Breast epithelium (tissue), 4 donors: Measurements from ENCODE around the gene PPCDC. TPM values are rescaled to one million over a fixed set of nuclear protein-coding genes. Genes with fewer than 3 reads are reported as not detected.

Experiments used
- DNase-seq, 2 donors: peaks; one replicate each; pipeline ENCODE4 v3.0.0-alpha.2; 2019; ENCODE audit warnings: low spot score in 2 of 2
- H3K27ac ChIP-seq, 2 donors: fragments of 200-600 bp; sonication (generic) in 1 of 2; one replicate each; pipeline ENCODE4 v1.5.1; 2016 to 2019; ENCODE audit warnings: mild to moderate bottlenecking in 1 of 2
- H3K27me3 ChIP-seq, 2 donors: fragments of 200-600 bp; sonication (generic) in 1 of 2; one replicate each; pipeline versions ENCODE4 v1.5.1 to v1.6.0; 2017 to 2019; ENCODE audit warnings: control low read depth in 1 of 2, mild to moderate bottlenecking in 1 of 2
- H3K36me3 ChIP-seq: fragments of 200-600 bp; one replicate; pipeline ENCODE4 v1.5.1; 2019
- H3K4me1 ChIP-seq, 2 donors: fragments of 200-600 bp; sonication (generic); one replicate each; pipeline ENCODE4 v1.5.1; 2016 to 2019; ENCODE audit warnings: control low read depth in 1 of 2
- H3K4me3 ChIP-seq, 3 donors: fragments of 200-600 bp; sonication (generic); 1 replicate in 2 of 3; 2 replicates in 1 of 3; pipeline ENCODE4 v1.5.1; 2016 to 2019; ENCODE audit warnings: mild to moderate bottlenecking in 3 of 3, moderate library complexity in 2 of 3
- H3K9me3 ChIP-seq, 2 donors: fragments of 200-600 bp; sonication (generic) in 1 of 2; one replicate each; pipeline ENCODE4 v1.5.1; 2016 to 2019; ENCODE audit warnings: control low read depth in 1 of 2
- CTCF ChIP-seq, 3 donors: fragments of 450-650 bp; IDR thresholded peaks; one replicate each; pipeline ENCODE4 v1.5.1; 2016 to 2017; ENCODE audit warnings: antibody characterized with exemption in 3 of 3, mild to moderate bottlenecking in 3 of 3, moderate library complexity in 3 of 3
- POLR2A ChIP-seq: fragments of 450-650 bp; IDR thresholded peaks from one replicate; pipeline ENCODE4 v1.6.1; 2016; ENCODE audit warnings: antibody characterized with exemption, mild to moderate bottlenecking, moderate library complexity
- POLR2AphosphoS5 ChIP-seq, 3 donors: sonication (generic); formaldehyde crosslinking; IDR thresholded peaks; one replicate each; pipeline ENCODE4 v1.6.1; 2017; ENCODE audit warnings: antibody characterized with exemption in 3 of 3
- intact Hi-C: fragments of 100-400 bp; cut with DNase I; formaldehyde crosslinking; loops from one replicate; pipeline ENCODE4 v1.15.1; 2023; ENCODE audit warnings: low total_unique reads
- total RNA-seq, 3 donors: library from RNA; depleted of rRNA; stranded (reverse); fragments of >200 nt; gene quantifications; one replicate each; pipeline ENCODE4 v1.1.0, GENCODE V29; 2016

PPCDC gene
- total RNA-seq, 3 donors from 2014 or later, result 17.3 to 19.0 (median 18.9) TPM

- peak in 1 of 2 donors; percentile 60 for DNase-seq
- TF ChIP-seq CTCF (IDR thresholded peaks at IDR 0.05) (peak in 1 of 3 donors; percentile 42), POLR2AphosphoS5 (IDR thresholded peaks at IDR 0.05) (peak in 1 of 3 donors; percentile 62), POLR2A (no peak)
- no peaks in the 10 kb centered on the region for H3K36me3 ChIP-seq
- peak overlapping the region; percentile 86 to 92 for H3K27ac ChIP-seq
- peaks cover 13 to 31% of the 10 kb centered on the region in 2 donors for H3K4me1 ChIP-seq
- no peaks in the 10 kb centered on the region for H3K27me3 ChIP-seq
- H3K4me3 ChIP-seq, result peak overlapping the region in 1 of 3 donors; percentile 48
- intact Hi-C loops, result no loop called here
- no peaks in the 10 kb centered on the region for H3K9me3 ChIP-seq
These were observed 19.5 kb downstream of the PPCDC start for GRCh38 chr15:75042730-75043508.

GRCh38 chr15:75043509-75044257 is 20.3 kb downstream of the PPCDC start:
- Histone ChIP-seq H3K4me1 (peaks cover 13 to 31% of the 10 kb centered on the region in 2 donors), H3K36me3 (no peaks in the 10 kb centered on the region), H3K27me3 (no peaks in the 10 kb centered on the region), H3K4me3 (peak overlapping the region in 2 of 3 donors; percentile 24 to 48), H3K9me3 (no peaks in the 10 kb centered on the region), H3K27ac (peak overlapping the region; percentile 86 to 92)
- intact Hi-C loops, result no loop called here
- DNase-seq, result peak; percentile 77 to 92
- peak in 2 of 3 donors; percentile 28 to 58 for TF ChIP-seq CTCF (IDR thresholded peaks at IDR 0.05)
- no peak for TF ChIP-seq POLR2A
- peak; percentile 61 to 68 (median 66) for TF ChIP-seq POLR2AphosphoS5 (IDR thresholded peaks at IDR 0.05)

- Histone ChIP-seq H3K27ac (peak overlapping the region; percentile 86 to 92), H3K4me1 (peaks cover 13 to 31% of the 10 kb centered on the region in 2 donors), H3K27me3 (no peaks in the 10 kb centered on the region), H3K9me3 (no peaks in the 10 kb centered on the region), H3K36me3 (no peaks in the 10 kb centered on the region), H3K4me3 (peak overlapping the region in 2 of 3 donors; percentile 24 to 48)
- no peak for DNase-seq
- no peak for TF ChIP-seq POLR2A
- TF ChIP-seq POLR2AphosphoS5 (IDR thresholded peaks at IDR 0.05), result no peak
- TF ChIP-seq CTCF (IDR thresholded peaks at IDR 0.05), result no peak
- intact Hi-C loops, result no loop called here
These were observed 21.0 kb downstream of the PPCDC start for GRCh38 chr15:75044258-75044878.

- Histone ChIP-seq H3K36me3 (no peaks in the 10 kb centered on the region), H3K4me1 (peaks cover 13 to 31% of the 10 kb centered on the region in 2 donors), H3K4me3 (no peak overlapping the region), H3K27ac (peak overlapping the region in 1 of 2 donors; percentile 92), H3K27me3 (no peaks in the 10 kb centered on the region), H3K9me3 (no peaks in the 10 kb centered on the region)
- intact Hi-C loops, result no loop called here
- TF ChIP-seq POLR2A, result no peak
- DNase-seq, result no peak
These were observed 22.1 kb downstream of the PPCDC start for GRCh38 chr15:75045332-75046015.

- TF ChIP-seq CTCF (IDR thresholded peaks at IDR 0.05) (no peak), POLR2A (no peak), POLR2AphosphoS5 (IDR thresholded peaks at IDR 0.05) (no peak)
- Histone ChIP-seq H3K4me1 (peaks cover 5 to 26% of the 10 kb centered on the region in 2 donors), H3K4me3 (no peak overlapping the region), H3K27me3 (no peaks in the 10 kb centered on the region), H3K9me3 (no peaks in the 10 kb centered on the region), H3K27ac (peak overlapping the region in 1 of 2 donors; percentile 87), H3K36me3 (no peaks in the 10 kb centered on the region)
- no peak for DNase-seq
- intact Hi-C loops, result no loop called here
These were observed 25.0 kb downstream of the PPCDC start for GRCh38 chr15:75048394-75048793.
